Measurements from ENCODE around the gene PPP1R12C.

- TF ChIP-seq CTCF (IDR thresholded peaks at IDR 0.05 in 4 of 5, conservative IDR thresholded peaks at IDR 0.05 in 1 of 5) (no peak), POLR2A (IDR thresholded peaks at IDR 0.05) (peak; percentile 63)
Observed at GRCh38 chr19:55149078-55150003, 31.9 kb upstream of the PPP1R12C start, which contains the start of gene TNNT1.

Data from gastrocnemius medialis (tissue), 4 donors.